GM13976 (cell line): Measurements from ENCODE around the gene ABCF1.
A peak's percentile ranks its signal among the peaks of the same experiment; 100 is the strongest.

ENCODE experiments used
- DNase-seq: peaks from one replicate; pipeline ENCODE4 v3.0.0; 2012; ENCODE audit warnings: low spot score
- in situ Hi-C: fragments of 300-500 bp; cut with MboI; formaldehyde crosslinking; loops from one replicate; pipeline ENCODE4 v1.12.0; 2022; ENCODE audit warnings: low sequenced_read_pairs, mixed read lengths, inconsistent platforms; ENCODE audit not compliant: unreplicated experiment
- TF ChIP-seq, protein P1 (sequence below): IDR thresholded peaks from 2 replicates; pipeline ENCODE4 v1.5.1; 2012; ENCODE audit warnings: borderline replicate concordance, mild to moderate bottlenecking; ENCODE audit not compliant: insufficient read depth; ENCODE audit errors: extremely low read depth, missing control alignments, control extremely low read depth

The ABCF1 gene

DNA sequence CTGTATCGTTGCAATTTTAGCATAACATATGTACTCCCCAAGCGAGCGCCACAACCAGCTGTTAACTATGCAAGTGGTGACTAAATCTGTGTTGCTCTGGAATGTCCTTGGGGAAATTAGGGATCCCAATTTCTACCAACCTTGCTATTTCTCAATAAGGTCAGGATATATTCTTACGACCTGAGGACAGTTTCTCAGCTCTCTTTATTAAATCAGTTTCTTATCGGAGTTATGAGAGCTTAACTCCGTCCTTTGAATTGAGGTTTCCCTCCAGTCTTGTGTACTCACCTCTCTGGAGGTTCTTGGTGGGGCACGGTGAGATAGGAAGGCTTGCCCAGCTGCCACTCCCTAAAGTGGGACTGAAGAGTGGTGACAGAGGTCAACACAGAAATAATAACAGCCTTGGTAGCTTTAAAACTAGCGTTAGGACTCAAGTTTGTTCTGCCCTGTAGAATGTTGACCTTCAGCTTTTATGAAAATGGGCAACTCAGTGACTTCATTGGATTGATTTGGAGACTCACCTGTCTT, 47.1 kb downstream of the ABCF1 start:
- TF ChIP-seq, protein P1, sequence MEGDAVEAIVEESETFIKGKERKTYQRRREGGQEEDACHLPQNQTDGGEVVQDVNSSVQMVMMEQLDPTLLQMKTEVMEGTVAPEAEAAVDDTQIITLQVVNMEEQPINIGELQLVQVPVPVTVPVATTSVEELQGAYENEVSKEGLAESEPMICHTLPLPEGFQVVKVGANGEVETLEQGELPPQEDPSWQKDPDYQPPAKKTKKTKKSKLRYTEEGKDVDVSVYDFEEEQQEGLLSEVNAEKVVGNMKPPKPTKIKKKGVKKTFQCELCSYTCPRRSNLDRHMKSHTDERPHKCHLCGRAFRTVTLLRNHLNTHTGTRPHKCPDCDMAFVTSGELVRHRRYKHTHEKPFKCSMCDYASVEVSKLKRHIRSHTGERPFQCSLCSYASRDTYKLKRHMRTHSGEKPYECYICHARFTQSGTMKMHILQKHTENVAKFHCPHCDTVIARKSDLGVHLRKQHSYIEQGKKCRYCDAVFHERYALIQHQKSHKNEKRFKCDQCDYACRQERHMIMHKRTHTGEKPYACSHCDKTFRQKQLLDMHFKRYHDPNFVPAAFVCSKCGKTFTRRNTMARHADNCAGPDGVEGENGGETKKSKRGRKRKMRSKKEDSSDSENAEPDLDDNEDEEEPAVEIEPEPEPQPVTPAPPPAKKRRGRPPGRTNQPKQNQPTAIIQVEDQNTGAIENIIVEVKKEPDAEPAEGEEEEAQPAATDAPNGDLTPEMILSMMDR, result no peak
- DNase-seq, result no peak
- in situ Hi-C loops, result no loop called here

DNA sequence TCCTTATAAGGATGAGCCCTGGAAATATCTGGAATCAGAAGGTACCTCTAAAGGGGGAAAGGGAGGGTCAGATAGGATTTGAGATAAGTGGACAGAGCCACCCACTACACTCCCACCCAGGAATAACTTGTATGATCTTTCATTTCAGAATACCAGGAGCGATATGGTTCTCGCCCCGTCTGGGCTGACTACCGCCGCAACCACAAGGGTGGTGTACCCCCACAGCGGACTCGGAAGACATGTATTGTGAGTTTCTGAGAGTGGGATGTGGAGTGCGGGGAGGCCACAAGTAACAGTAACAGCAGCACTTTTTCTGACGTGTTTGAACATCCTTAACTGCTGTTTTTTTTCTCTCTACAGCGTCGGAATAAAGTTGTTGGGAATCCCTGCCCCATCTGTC, 48.3 kb downstream of the ABCF1 start:
- DNase-seq, result no peak
- TF ChIP-seq, protein P1, result no peak

DNA sequence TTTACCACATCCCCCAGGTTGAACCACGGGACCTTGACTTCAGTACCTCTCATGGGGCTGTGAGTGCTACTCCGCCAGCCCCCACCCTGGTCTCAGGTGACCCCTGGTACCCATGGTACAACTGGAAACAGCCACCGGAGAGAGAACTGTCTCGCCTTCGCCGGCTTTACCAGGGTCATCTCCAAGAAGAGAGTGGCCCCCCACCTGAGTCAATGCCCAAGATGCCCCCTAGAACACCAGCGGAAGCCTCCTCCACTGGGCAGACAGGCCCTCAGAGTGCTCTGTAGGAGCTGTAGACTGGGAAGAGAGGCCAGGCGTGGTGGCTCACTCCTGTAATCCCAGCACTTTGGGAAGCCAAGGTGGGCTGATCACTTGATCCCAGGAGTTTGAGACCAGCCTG, 54.3 kb downstream of the ABCF1 start:
- no peak for DNase-seq
- TF ChIP-seq, protein P1, result no peak
- in situ Hi-C loops, result no loop called here

More for the DNA sequence above, 48.3 kb downstream of the ABCF1 start:
- in situ Hi-C loops, result no loop called here

DNA sequence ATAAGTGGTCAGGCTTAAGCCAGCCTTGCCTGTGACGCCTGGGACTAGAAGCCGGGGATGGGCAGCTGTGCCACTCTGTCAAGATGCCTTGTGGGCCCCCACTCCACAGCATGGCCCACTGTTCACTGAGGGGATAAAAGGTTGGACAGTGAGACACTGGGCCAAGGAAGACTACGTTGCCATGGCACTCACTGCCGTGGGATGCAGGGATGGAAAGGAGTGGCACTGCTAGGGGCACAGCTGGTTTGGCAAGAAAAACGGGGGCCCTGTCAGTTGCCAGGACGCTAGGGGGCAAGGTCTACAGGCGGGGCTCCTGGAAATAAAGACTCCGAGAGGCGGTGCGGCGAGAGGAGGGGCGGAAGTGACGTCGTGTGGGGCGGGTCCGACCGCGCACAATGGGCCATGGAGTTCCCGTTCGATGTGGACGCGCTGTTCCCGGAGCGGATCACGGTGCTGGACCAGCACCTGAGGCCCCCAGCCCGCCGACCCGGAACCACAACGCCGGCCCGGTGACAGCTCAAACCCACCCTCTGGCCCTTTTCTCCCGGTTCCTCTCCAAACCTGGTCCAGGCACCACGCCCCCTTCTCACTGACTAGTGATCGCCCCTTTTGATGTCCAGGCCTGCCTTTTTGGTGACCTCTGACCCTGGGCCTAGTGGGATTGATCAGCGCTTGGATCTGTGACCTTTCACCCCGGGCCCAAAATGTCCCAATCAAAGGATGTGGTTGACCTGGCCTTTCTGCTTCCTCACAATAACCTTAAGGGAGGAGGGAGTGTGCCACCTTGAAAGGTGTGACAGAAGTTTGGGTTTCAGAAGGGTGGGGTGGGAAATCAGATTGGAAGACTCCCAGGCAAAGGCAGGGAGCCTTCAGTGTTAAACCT, 55.5 kb downstream of the ABCF1 start, which contains the start of gene ATAT1:
ATAT1 (plus strand) TSS at position 391 of the 883 bp plus-strand sequence.
- TF ChIP-seq, protein P1, result peak; percentile 31
- in situ Hi-C loops, result no loop called here
- peak; percentile 92 for DNase-seq

DNA sequence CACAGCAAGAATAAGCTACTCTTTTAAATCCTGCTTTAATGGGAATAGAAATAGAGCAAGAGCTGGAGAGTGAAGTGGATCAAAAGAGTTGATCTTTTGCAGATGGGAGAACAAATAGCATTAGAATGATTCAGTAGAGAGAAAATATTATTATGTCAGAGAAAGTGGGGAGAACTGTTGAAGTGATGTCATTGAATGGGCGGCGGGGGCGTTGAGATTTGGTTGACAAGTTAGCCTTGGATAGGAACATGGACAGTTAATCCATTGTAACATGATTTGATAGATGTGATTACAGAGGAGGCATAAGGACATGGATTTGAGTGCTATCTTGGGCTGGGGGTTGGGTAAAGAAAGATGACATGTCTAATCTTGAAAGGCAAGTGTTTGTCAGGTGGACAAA, 64.6 kb downstream of the ABCF1 start:
- TF ChIP-seq, protein P1, result no peak
- in situ Hi-C loops, result no loop called here
- DNase-seq, result no peak

DNA sequence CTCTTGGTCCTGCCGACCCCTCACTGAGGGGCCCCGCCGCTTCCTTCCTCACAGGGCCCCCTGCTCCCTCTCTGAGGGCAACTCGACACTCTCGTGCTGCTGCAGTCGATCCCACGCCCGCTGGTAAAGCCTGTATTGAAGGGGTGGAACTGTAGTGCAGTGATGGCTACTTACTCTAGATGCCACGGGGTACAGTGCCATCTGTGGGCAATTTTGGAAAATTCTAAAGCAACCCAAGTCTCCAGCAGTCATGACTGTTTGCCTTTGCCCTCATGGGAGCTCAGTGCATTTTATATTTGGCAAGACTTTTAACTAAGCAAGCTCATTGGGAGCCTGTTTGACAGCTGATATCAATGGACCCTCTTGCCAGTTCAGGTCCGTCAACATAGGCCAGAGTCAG, 69.2 kb downstream of the ABCF1 start:
- TF ChIP-seq, protein P1, result no peak
- in situ Hi-C loops, result no loop called here
- no peak for DNase-seq
